Left ventricle myocardium inferior (tissue), 1 donor: ENCODE results near the gene CCDC30. TPM values are rescaled to one million over a fixed set of nuclear protein-coding genes. Genes with fewer than 3 reads are reported as not detected.

ENCODE experiments used
- DNase-seq: peaks from one replicate; pipeline ENCODE4 v3.0.0-alpha.2; 2020
- H3K27ac ChIP-seq: fragments of 200-600 bp; replicated peaks from 2 replicates; pipeline ENCODE4 v1.8.0; 2021
- H3K27me3 ChIP-seq: fragments of 200-600 bp; 2 replicates; pipeline ENCODE4 v1.8.0; 2021; ENCODE audit warnings: low read depth
- H3K36me3 ChIP-seq: fragments of 200-600 bp; 2 replicates; pipeline ENCODE4 v1.8.0; 2021
- H3K4me1 ChIP-seq: fragments of 200-600 bp; 2 replicates; pipeline ENCODE4 v1.8.0; 2021
- H3K4me3 ChIP-seq: fragments of 200-600 bp; 2 replicates; pipeline ENCODE4 v1.8.0; 2021; ENCODE audit warnings: mild to moderate bottlenecking, moderate library complexity
- H3K9me3 ChIP-seq: fragments of 200-600 bp; replicated peaks from 2 replicates; pipeline ENCODE4 v1.8.0; 2021
- intact Hi-C: fragments of 100-400 bp; cut with micrococcal nuclease; formaldehyde crosslinking; loops from one replicate; pipeline ENCODE4 v1.11.0; 2022
- total RNA-seq: library from RNA; stranded (reverse); fragmentation: NEBNext Ultra II Directional; extraction: Animal tissue kit (Norgen Biotek cat#: 25700); gene quantifications from one replicate; pipeline ENCODE4 v1.2.1, GENCODE V29; 2021
- TF ChIP-seq, protein P1 (sequence below): fragments of 200-600 bp; IDR thresholded peaks from 2 replicates; pipeline ENCODE4 v1.8.0; 2021; ENCODE audit warnings: antibody characterized with exemption, mild to moderate bottlenecking, borderline replicate concordance
- donor health status: DM: no; HTN: yes; CAD: no; lungs with severe emphysema.

The CCDC30 gene
- total RNA-seq, 1 donor from 2014 or later: 2.2 TPM

DNA sequence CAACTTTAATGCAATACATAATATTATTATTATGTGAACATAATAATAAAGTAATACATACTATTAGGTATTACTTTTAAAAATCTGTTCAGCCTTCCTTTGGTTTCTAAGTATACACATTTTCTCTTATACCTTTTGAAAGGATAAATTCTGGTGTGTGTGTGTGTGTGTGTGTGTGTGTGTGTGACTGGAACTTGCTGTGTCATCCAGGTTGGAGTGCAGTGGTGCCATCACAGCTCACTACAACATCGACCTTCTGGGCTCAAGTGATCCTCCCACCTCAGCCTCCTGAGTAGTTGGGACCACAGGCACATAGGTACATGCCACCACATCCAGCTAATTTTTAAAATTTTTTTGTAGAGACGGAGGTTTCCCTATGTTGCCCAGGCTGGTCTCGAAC is 88.5 kb downstream of the CCDC30 start:
- Histone ChIP-seq H3K27ac (no peak overlapping the region), H3K4me1 (no peaks in the 10 kb centered on the region), H3K9me3 (no peaks in the 10 kb centered on the region), H3K4me3 (no peak overlapping the region), H3K27me3 (no peaks in the 10 kb centered on the region), H3K36me3 (no peaks in the 10 kb centered on the region)
- no peak for DNase-seq
- TF ChIP-seq, protein P1, sequence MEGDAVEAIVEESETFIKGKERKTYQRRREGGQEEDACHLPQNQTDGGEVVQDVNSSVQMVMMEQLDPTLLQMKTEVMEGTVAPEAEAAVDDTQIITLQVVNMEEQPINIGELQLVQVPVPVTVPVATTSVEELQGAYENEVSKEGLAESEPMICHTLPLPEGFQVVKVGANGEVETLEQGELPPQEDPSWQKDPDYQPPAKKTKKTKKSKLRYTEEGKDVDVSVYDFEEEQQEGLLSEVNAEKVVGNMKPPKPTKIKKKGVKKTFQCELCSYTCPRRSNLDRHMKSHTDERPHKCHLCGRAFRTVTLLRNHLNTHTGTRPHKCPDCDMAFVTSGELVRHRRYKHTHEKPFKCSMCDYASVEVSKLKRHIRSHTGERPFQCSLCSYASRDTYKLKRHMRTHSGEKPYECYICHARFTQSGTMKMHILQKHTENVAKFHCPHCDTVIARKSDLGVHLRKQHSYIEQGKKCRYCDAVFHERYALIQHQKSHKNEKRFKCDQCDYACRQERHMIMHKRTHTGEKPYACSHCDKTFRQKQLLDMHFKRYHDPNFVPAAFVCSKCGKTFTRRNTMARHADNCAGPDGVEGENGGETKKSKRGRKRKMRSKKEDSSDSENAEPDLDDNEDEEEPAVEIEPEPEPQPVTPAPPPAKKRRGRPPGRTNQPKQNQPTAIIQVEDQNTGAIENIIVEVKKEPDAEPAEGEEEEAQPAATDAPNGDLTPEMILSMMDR: no peak
- intact Hi-C loops: no loop called here

DNA sequence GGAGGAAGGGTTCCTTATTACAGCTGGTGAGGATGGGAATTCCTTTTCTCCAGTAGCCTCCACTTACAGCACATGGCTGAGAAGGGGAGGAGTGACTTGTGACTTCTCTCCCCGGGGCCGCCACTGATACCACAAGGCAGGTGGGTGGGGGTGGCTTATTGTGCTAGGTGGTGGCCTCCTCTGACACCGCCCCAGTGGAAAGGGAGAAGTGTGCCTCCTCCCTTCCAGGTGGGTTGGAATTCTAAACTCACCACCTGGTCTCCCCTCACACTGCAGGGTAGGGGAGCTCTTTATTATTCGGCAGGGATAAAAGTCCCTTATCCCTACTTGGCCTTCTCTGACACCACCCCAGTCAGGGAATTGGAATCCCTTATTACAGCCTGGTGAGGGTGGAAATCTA is 89.5 kb downstream of the CCDC30 start:
- no peak for DNase-seq
- H3K27me3 ChIP-seq: no peaks in the 10 kb centered on the region
- H3K4me3 ChIP-seq: no peak overlapping the region
- TF ChIP-seq, protein P1: no peak
- no peaks in the 10 kb centered on the region for H3K9me3 ChIP-seq
- no peaks in the 10 kb centered on the region for H3K36me3 ChIP-seq
- H3K27ac ChIP-seq: no peak overlapping the region
- intact Hi-C loops: no loop called here
- H3K4me1 ChIP-seq: no peaks in the 10 kb centered on the region

DNA sequence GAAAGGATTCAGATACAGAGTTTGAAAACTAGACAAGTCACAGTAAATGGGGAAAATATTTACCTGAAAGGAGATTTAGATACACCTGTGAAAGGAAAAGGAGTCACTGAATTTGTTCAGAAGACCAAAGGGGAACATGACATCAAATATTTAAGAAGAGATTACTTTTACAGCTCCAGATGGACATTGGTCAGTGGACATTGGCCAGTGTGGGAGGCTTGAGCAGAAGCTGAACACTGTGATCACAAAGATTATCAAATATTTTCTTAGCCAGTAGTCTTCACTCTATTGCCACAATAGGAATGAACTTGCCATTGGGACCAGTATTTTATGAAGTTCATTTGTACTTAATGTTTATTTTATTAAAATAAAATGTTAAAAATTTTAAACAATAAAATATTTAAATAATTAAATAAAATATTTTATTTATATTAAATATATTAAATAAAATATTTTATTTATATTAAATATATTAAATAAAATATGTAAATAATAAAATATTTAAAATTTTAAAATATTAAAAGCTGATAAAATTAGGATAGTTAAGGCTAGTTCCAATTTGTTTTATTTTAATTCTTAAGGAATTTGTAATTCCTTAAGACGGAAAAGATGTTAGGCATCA is 94.3 kb downstream of the CCDC30 start:
- intact Hi-C loops: no loop called here

DNA sequence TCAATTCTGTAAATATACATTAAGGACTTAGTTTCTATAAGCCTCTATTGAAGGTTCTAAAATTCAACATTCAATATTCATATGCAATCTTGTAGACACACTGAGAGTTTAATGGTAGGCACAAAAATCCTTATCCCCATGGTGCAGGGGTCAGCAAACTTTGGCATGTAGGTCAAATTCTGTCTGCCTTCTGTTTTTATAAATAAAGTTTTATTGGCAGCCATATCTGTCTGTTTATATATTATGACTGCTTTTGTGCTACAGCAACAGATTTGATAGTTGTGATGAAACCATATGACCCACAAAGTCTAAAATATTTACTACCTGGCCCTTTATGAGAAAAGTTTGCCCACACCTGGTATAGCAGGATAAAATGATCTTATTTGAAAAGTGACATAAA is 104.0 kb downstream of the CCDC30 start:
- no peaks in the 10 kb centered on the region for H3K36me3 ChIP-seq
- intact Hi-C loops: no loop called here
- no peaks in the 10 kb centered on the region for H3K4me1 ChIP-seq
- TF ChIP-seq, protein P1: no peak
- H3K4me3 ChIP-seq: no peak overlapping the region
- DNase-seq: no peak
- no peaks in the 10 kb centered on the region for H3K27me3 ChIP-seq
- no peak overlapping the region for H3K27ac ChIP-seq
- no peaks in the 10 kb centered on the region for H3K9me3 ChIP-seq

More for the DNA sequence above, 94.3 kb downstream of the CCDC30 start:
- Histone ChIP-seq H3K9me3 (no peaks in the 10 kb centered on the region), H3K4me3 (no peak overlapping the region), H3K27me3 (no peaks in the 10 kb centered on the region), H3K4me1 (no peaks in the 10 kb centered on the region), H3K36me3 (no peaks in the 10 kb centered on the region), H3K27ac (no peak overlapping the region)
- no peak for DNase-seq
- TF ChIP-seq, protein P1: no peak

DNA sequence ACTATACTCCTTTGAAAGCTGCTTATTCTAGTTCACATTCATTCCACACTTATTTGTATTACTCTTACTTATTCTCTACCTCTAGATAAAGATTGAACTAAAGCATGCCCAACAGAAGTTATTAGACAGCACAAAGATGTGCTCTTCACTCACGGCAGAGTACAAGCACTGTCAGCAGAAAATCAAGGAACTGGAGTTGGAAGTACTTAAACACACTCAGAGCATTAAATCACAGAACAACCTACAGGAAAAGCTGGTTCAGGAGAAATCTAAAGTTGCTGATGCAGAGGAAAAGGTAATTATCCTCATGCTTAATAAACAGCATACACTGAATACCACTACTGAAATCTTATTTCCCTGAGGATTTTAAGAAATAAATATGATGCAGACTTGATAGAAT is 113.8 kb downstream of the CCDC30 start:
- TF ChIP-seq, protein P1: no peak
- Histone ChIP-seq H3K27ac (no peak overlapping the region), H3K36me3 (peaks cover 3% of the 10 kb centered on the region), H3K4me1 (no peaks in the 10 kb centered on the region), H3K9me3 (no peaks in the 10 kb centered on the region), H3K4me3 (no peak overlapping the region), H3K27me3 (no peaks in the 10 kb centered on the region)
- DNase-seq: no peak
- intact Hi-C loops: loop anchor here (5.0 kb wide), 1 partner anchor 170 kb away; no protein-coding TSS in a partner anchor

DNA sequence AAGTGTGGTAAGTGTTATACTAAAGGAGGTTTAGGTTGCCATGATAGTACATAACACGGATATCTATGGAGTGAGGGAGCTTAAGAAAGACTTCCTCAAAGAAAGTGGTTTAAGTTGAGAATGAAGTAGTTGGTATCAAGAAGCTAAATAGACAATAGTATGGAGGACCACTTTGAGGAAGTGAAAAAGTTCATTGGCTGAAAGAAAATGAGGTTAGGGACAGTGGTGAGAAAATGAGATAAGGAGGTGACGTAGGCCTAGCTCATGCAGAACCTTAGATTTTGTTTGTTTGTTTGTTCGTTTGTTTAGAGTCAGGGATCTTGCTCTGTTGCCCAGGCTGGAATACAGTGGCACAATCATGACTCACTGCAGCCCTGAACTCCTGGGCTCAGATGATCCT is 122.9 kb downstream of the CCDC30 start:
- no peaks in the 10 kb centered on the region for H3K27me3 ChIP-seq
- intact Hi-C loops: no loop called here
- no peak overlapping the region for H3K27ac ChIP-seq
- peaks cover 8% of the 10 kb centered on the region for H3K9me3 ChIP-seq
- no peaks in the 10 kb centered on the region for H3K4me1 ChIP-seq
- H3K36me3 ChIP-seq: peaks cover 21% of the 10 kb centered on the region
- TF ChIP-seq, protein P1: no peak
- no peak for DNase-seq
- no peak overlapping the region for H3K4me3 ChIP-seq
